ENCODE measurements around the gene TRAM1L1. TPM values are rescaled to one million over a fixed set of nuclear protein-coding genes. Genes with fewer than 3 reads are reported as not detected.

The TRAM1L1 gene
- 5.6 and 8.9 TPM in 2 replicates for total RNA-seq (ENCODE audit: low replicate concordance)
- long read RNA-seq, transcript TRAM1L1-201 (1 exons, 2,023 nt), result major isoform, 85 of 87 reads
- long read RNA-seq, partial matches to known transcripts, result 0 of 87 reads
- long read RNA-seq, other reads (novel, unspliced or antisense), result 2 of 87 reads

GRCh38 chr4:117084866-117085701, at the start of gene TRAM1L1:
Gene TRAM1L1, minus strand, starts transcription at chr4:117085576. Its CDS starts 183 bp downstream, at chr4:117085393.
- peak within 1 kb of the TSS; percentile 93 for H3K4me3 Mint-ChIP-seq
- DNase-seq (ENCODE audit: extremely low spot score, unreplicated experiment), result peak; percentile 87
- peak within 1 kb of the TSS; percentile 92 for H3K27ac Mint-ChIP-seq
- H3K9me3 Mint-ChIP-seq, result peaks cover 5% of the 10 kb centered on the region
- H3K4me1 Mint-ChIP-seq (ENCODE audit: unreplicated experiment), result peaks cover 8% of the 10 kb centered on the region
- no peaks in the 10 kb centered on the region for H3K27me3 Mint-ChIP-seq
- peaks cover 14% of the 10 kb centered on the region for H3K36me3 Mint-ChIP-seq
- TF ChIP-seq CTCF (conservative IDR thresholded peaks at IDR 0.05), result peak; percentile 50

GRCh38 chr4:117134386-117134785, 49.0 kb upstream of the TRAM1L1 start:
- peaks cover 5% of the 10 kb centered on the region for H3K9me3 Mint-ChIP-seq
- H3K27ac Mint-ChIP-seq, result peak overlapping the region; percentile 75
- no peaks in the 10 kb centered on the region for H3K27me3 Mint-ChIP-seq
- H3K4me3 Mint-ChIP-seq, result peak overlapping the region; percentile 60
- no peak for DNase-seq (ENCODE audit: extremely low spot score, unreplicated experiment)
- H3K4me1 Mint-ChIP-seq (ENCODE audit: unreplicated experiment), result peaks cover 8% of the 10 kb centered on the region
- TF ChIP-seq CTCF (conservative IDR thresholded peaks at IDR 0.05), result peak; percentile 79
- no peaks in the 10 kb centered on the region for H3K36me3 Mint-ChIP-seq

- Mint-ChIP-seq H3K4me1 (ENCODE audit: unreplicated experiment) (no peaks in the 10 kb centered on the region), H3K27me3 (no peaks in the 10 kb centered on the region), H3K27ac (no peak overlapping the region), H3K36me3 (no peaks in the 10 kb centered on the region), H3K4me3 (no peak overlapping the region), H3K9me3 (no peaks in the 10 kb centered on the region)
- TF ChIP-seq CTCF (conservative IDR thresholded peaks at IDR 0.05), result no peak
- no peak for DNase-seq (ENCODE audit: extremely low spot score, unreplicated experiment)
These were observed 11.5 kb upstream of the TRAM1L1 start for GRCh38 chr4:117096886-117097285.

GRCh38 chr4:117096462-117096861, 11.1 kb upstream of the TRAM1L1 start:
- H3K4me1 Mint-ChIP-seq (ENCODE audit: unreplicated experiment), result no peaks in the 10 kb centered on the region
- TF ChIP-seq CTCF (conservative IDR thresholded peaks at IDR 0.05), result no peak
- no peak for DNase-seq (ENCODE audit: extremely low spot score, unreplicated experiment)
- H3K27me3 Mint-ChIP-seq, result no peaks in the 10 kb centered on the region
- H3K9me3 Mint-ChIP-seq, result no peaks in the 10 kb centered on the region
- H3K27ac Mint-ChIP-seq, result no peak overlapping the region
- H3K36me3 Mint-ChIP-seq, result no peaks in the 10 kb centered on the region
- no peak overlapping the region for H3K4me3 Mint-ChIP-seq

- H3K4me3 Mint-ChIP-seq, result no peak overlapping the region
- no peaks in the 10 kb centered on the region for H3K4me1 Mint-ChIP-seq (ENCODE audit: unreplicated experiment)
- no peak for DNase-seq (ENCODE audit: extremely low spot score, unreplicated experiment)
- no peaks in the 10 kb centered on the region for H3K27me3 Mint-ChIP-seq
- TF ChIP-seq CTCF (conservative IDR thresholded peaks at IDR 0.05), result no peak
- H3K9me3 Mint-ChIP-seq, result no peaks in the 10 kb centered on the region
- no peaks in the 10 kb centered on the region for H3K36me3 Mint-ChIP-seq
- H3K27ac Mint-ChIP-seq, result no peak overlapping the region
These were observed 8.2 kb upstream of the TRAM1L1 start for GRCh38 chr4:117093571-117093970.

Measured in type B pancreatic cell (in vitro differentiated cells).